ENCODE measurements around the gene IL1RAPL1. TPM values are rescaled to one million over a fixed set of nuclear protein-coding genes. Genes with fewer than 3 reads are reported as not detected.

The IL1RAPL1 gene
- polyA plus RNA-seq, 1 donor from 2014 or later, result not detected

- Histone ChIP-seq H3K9me3 (ENCODE audit: low read length) (no peaks in the 10 kb centered on the region), H3K9me2 (ENCODE audit: insufficient read depth, low read length) (no peaks in the 10 kb centered on the region), H2AFZ (ENCODE audit: low read depth, low read length) (no peak overlapping the region), H3K27ac (ENCODE audit: low read length) (no peak overlapping the region), H3K27me3 (ENCODE audit: insufficient read depth, low read depth, low read length) (no peaks in the 10 kb centered on the region), H3K79me2 (replicated peaks; ENCODE audit: insufficient read depth, low read length) (no peaks in the 10 kb centered on the region), H3K4me3 (ENCODE audit: low read length) (no peak overlapping the region), H3K4me2 (ENCODE audit: low read length) (no peak overlapping the region), H3F3A (ENCODE audit: insufficient read depth, low read length, poor library complexity, severe bottlenecking) (no peaks in the 10 kb centered on the region), H3K9ac (ENCODE audit: low read length) (no peak overlapping the region), H3K36me3 (ENCODE audit: insufficient read depth, low read length) (no peaks in the 10 kb centered on the region), H4K20me1 (ENCODE audit: insufficient read depth) (no peaks in the 10 kb centered on the region)
- TF ChIP-seq RAD21 (conservative IDR thresholded peaks at IDR 0.05) (no peak), MXI1 (conservative IDR thresholded peaks at IDR 0.05; ENCODE audit: poor library complexity, severe bottlenecking) (no peak), EP300 (conservative IDR thresholded peaks at IDR 0.05; ENCODE audit: poor library complexity, severe bottlenecking) (no peak), EZH2 (IDR thresholded peaks at IDR 0.05; ENCODE audit: borderline replicate concordance, insufficient read depth, low read length, poor library complexity, severe bottlenecking) (no peak), SMC3 (conservative IDR thresholded peaks at IDR 0.05; ENCODE audit: poor library complexity) (no peak), REST (IDR thresholded peaks at IDR 0.05; ENCODE audit: borderline replicate concordance) (no peak), POLR2AphosphoS5 (IDR thresholded peaks at IDR 0.05) (no peak), TAF1 (IDR thresholded peaks at IDR 0.05; ENCODE audit: low read depth) (no peak)
- TF ChIP-seq, protein P1, sequence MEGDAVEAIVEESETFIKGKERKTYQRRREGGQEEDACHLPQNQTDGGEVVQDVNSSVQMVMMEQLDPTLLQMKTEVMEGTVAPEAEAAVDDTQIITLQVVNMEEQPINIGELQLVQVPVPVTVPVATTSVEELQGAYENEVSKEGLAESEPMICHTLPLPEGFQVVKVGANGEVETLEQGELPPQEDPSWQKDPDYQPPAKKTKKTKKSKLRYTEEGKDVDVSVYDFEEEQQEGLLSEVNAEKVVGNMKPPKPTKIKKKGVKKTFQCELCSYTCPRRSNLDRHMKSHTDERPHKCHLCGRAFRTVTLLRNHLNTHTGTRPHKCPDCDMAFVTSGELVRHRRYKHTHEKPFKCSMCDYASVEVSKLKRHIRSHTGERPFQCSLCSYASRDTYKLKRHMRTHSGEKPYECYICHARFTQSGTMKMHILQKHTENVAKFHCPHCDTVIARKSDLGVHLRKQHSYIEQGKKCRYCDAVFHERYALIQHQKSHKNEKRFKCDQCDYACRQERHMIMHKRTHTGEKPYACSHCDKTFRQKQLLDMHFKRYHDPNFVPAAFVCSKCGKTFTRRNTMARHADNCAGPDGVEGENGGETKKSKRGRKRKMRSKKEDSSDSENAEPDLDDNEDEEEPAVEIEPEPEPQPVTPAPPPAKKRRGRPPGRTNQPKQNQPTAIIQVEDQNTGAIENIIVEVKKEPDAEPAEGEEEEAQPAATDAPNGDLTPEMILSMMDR (IDR thresholded peaks at IDR 0.05; ENCODE audit: poor library complexity, severe bottlenecking), result no peak
Measured at GRCh38 chrX:28718450-28718849, 131.2 kb downstream of the IL1RAPL1 start.

DNA sequence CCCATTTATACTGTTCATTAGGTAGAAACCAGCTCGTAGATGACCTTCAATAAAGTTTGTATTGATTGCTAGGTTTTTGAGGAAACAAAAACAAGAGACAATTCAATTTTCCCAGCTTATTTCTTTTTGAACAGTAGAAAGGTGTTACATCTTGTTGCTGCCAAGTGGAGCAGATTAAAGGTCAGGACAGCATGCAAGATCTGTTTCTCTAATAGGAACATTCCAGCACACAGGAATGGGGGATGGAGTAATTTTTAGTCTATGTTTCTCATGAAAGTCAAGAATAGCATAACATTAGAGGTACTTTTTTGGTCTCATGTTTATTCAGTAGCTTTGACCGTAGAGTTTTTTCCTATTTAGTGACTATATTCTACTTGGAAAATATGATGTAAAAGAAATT is 132.4 kb downstream of the IL1RAPL1 start:
- Histone ChIP-seq H3K9me3 (ENCODE audit: low read length) (no peaks in the 10 kb centered on the region), H4K20me1 (ENCODE audit: insufficient read depth) (no peaks in the 10 kb centered on the region), H3K27me3 (ENCODE audit: insufficient read depth, low read depth, low read length) (no peaks in the 10 kb centered on the region), H3K9me2 (ENCODE audit: insufficient read depth, low read length) (no peaks in the 10 kb centered on the region), H3K9ac (ENCODE audit: low read length) (no peak overlapping the region), H3K27ac (ENCODE audit: low read length) (no peak overlapping the region), H2AFZ (ENCODE audit: low read depth, low read length) (no peak overlapping the region), H3K4me3 (ENCODE audit: low read length) (no peak overlapping the region), H3F3A (ENCODE audit: insufficient read depth, low read length, poor library complexity, severe bottlenecking) (no peaks in the 10 kb centered on the region), H3K79me2 (replicated peaks; ENCODE audit: insufficient read depth, low read length) (no peaks in the 10 kb centered on the region), H3K4me2 (ENCODE audit: low read length) (no peak overlapping the region), H3K36me3 (ENCODE audit: insufficient read depth, low read length) (no peaks in the 10 kb centered on the region)
- TF ChIP-seq, protein P1 (IDR thresholded peaks at IDR 0.05; ENCODE audit: poor library complexity, severe bottlenecking), result no peak
- TF ChIP-seq SMC3 (conservative IDR thresholded peaks at IDR 0.05; ENCODE audit: poor library complexity), result no peak
- TF ChIP-seq EZH2 (IDR thresholded peaks at IDR 0.05; ENCODE audit: borderline replicate concordance, insufficient read depth, low read length, poor library complexity, severe bottlenecking), result no peak
- no peak for TF ChIP-seq POLR2AphosphoS5 (IDR thresholded peaks at IDR 0.05)
- no peak for TF ChIP-seq EP300 (conservative IDR thresholded peaks at IDR 0.05; ENCODE audit: poor library complexity, severe bottlenecking)
- no peak for TF ChIP-seq REST (IDR thresholded peaks at IDR 0.05; ENCODE audit: borderline replicate concordance)
- TF ChIP-seq RAD21 (conservative IDR thresholded peaks at IDR 0.05), result no peak
- no peak for TF ChIP-seq MXI1 (conservative IDR thresholded peaks at IDR 0.05; ENCODE audit: poor library complexity, severe bottlenecking)
- no peak for TF ChIP-seq TAF1 (IDR thresholded peaks at IDR 0.05; ENCODE audit: low read depth)
